GM23338 (cell line): Measurements from ENCODE around the gene RAP2A.

Source experiments
- EZH2 ChIP-seq: fragments of 200-600 bp; sonication (generic); IDR thresholded peaks from one replicate; pipeline ENCODE4 v1.8.0; 2017; ENCODE audit warnings: antibody characterized with exemption, mild to moderate bottlenecking, low read depth; ENCODE audit not compliant: unreplicated experiment
- EZH2phosphoT487 ChIP-seq: fragments of 200-600 bp; sonication (generic); IDR thresholded peaks from one replicate; pipeline ENCODE4 v1.8.1; 2018; ENCODE audit warnings: antibody characterized with exemption; ENCODE audit not compliant: unreplicated experiment
- JUNB ChIP-seq: IDR thresholded peaks from one replicate; pipeline ENCODE4 v1.6.1; 2016; ENCODE audit warnings: antibody characterized with exemption; ENCODE audit not compliant: unreplicated experiment
- POLR2AphosphoS5 ChIP-seq: IDR thresholded peaks from 2 replicates; pipeline ENCODE4 v1.6.1; 2016; ENCODE audit warnings: antibody characterized with exemption, low read depth
- TF ChIP-seq, protein P1 (sequence below), 2 experiments: fragments of 200-600 bp in 1 of 2; sonication (generic) in 1 of 2; conservative IDR thresholded peaks; 2 replicates each; pipeline versions ENCODE4 v1.5.1 to v1.6.1; 2016 to 2017; ENCODE audit warnings: antibody characterized with exemption in 2 of 2, low read depth in 2 of 2, mild to moderate bottlenecking in 2 of 2, moderate library complexity in 1 of 2

DNA sequence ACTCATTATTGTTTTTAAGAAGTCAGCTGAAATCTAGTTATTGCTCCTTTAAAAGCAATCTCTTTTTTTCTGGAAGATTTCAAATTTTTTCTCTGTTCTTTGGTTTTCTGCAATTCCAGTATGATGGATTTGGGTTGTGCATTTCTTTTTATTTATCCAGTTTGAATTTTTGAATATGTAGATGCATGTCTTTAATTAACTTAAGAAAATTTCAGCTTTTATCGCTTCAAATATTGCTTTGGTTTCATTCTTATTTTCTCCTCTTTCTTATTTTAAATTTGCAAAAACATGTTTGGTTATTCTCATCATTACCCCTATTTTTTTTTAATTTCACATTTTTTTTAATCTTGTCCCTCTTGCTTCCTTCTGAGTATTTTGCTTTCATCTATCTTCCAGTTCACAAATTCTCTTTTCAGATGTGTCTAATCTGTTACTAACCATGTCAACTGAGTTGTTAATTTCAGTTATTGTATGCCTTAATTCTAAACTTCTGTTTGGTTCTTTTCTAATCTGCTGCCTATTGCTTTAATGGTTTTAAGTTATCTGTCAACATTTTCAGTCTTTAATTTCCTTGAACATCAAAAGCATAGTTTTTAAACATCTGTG is 56.8 kb downstream of the RAP2A start:
- TF ChIP-seq JUNB (no peak), EZH2phosphoT487 (no peak), POLR2AphosphoS5 (no peak), EZH2 (no peak)
- TF ChIP-seq, protein P1, sequence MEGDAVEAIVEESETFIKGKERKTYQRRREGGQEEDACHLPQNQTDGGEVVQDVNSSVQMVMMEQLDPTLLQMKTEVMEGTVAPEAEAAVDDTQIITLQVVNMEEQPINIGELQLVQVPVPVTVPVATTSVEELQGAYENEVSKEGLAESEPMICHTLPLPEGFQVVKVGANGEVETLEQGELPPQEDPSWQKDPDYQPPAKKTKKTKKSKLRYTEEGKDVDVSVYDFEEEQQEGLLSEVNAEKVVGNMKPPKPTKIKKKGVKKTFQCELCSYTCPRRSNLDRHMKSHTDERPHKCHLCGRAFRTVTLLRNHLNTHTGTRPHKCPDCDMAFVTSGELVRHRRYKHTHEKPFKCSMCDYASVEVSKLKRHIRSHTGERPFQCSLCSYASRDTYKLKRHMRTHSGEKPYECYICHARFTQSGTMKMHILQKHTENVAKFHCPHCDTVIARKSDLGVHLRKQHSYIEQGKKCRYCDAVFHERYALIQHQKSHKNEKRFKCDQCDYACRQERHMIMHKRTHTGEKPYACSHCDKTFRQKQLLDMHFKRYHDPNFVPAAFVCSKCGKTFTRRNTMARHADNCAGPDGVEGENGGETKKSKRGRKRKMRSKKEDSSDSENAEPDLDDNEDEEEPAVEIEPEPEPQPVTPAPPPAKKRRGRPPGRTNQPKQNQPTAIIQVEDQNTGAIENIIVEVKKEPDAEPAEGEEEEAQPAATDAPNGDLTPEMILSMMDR (conservative IDR thresholded peaks at IDR 0.05; ENCODE audit: low read depth in 2 of 2) = no peak
